GM18517 (cell line): ENCODE measurements around the gene FBXL13.
"Not testable (repeated sequence)": the region's sequence is repeated elsewhere in the genome, so short reads cannot be mapped to it uniquely, and the experiment has no call there.

Experiments
- ATAC-seq: cut with Tn5 transposase; IDR thresholded peaks from one replicate; pipeline ENCODE4 v1.9.1; 2021; ENCODE audit warnings: mild to moderate bottlenecking, moderate library complexity; ENCODE audit not compliant: unreplicated experiment

The FBXL13 gene

DNA sequence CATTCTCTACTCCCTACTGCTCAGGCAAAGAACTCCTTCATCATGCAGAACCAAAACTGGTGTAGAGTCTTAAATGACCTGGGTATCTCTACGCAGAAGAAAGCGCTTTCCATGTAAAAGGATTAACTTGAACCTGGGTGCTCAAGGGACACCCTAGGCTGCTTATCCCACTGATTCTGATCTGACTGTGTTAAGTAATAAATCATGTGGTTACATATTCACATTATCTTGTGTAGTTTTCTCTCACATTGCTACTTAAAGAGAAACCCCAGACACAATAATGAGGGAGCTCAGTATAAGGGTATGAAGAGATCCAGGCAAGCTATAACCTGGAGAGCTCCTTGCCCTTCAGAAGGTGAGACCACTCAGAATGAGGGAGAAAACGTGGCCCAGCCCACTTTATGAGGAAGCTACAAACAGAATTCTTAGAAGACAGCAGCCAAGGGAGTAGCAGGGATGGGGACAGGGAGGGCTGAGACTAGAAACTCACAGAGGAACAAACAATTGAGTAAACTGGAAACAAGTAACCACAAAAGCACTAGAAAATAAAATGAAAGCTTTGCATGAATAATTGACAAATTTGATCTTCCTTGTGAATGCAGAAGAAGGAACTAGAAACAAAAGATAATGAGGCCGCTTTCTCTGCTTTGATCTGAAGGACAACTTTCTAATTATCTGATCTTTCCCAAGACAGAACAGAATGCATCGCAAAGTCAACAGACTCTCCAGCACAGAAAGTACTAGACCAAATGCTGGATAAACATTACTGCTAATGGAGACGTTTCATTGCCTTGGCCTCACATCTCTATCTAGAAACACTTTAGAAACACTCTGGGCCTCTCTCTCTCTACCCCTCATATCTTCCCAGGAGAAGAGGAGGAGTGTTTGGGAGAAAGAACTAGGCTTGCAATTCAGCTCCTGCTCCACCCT lies 85.7 kb downstream of the FBXL13 start:
- no peak for ATAC-seq

DNA sequence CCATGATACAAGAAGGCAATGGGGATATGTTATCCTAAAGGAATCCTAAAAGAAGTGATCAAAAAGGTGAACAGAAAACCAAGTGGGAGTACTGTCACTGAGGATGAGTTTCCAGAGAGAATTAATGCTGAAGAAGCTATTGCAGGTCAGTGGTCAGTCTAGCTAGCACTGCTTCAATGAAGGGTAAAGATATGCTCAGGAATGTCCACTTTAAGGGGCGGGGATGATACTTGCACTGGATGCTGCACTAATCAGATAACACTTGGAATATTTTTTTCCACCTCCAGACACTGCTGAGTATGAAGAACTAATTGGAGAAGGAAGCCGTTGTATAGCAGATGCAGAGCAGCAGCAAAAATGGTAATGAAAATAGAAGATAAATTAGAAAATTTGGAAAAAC lies 86.5 kb downstream of the FBXL13 start:
- no peak for ATAC-seq

DNA sequence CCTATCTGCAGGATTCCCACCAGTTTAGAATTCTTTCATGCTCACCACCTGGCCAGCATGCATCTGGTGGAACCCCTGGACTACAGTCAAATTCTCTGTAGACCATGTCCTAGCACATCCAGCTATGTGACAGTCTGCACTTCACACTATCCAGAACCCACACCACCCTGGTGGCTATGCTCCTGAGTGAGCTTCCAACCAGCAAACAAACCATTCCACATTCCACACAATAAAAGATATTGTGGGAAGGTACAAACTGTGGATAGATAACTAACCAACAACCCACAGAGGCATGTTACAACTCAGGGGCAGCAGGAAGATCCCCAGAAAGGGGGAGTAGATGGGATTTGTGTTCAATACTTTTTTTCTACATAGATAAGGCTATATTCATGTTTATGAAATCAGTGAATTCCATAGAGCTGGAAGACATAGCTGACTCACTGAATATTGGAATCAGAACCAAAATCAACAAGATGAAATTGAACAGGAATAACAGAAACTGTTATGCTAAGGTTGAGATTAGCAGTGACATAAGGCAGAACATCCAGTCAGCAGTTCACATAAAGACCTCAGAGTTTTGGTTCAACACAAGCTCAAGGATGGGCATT lies 89.3 kb downstream of the FBXL13 start:
- no peak for ATAC-seq

DNA sequence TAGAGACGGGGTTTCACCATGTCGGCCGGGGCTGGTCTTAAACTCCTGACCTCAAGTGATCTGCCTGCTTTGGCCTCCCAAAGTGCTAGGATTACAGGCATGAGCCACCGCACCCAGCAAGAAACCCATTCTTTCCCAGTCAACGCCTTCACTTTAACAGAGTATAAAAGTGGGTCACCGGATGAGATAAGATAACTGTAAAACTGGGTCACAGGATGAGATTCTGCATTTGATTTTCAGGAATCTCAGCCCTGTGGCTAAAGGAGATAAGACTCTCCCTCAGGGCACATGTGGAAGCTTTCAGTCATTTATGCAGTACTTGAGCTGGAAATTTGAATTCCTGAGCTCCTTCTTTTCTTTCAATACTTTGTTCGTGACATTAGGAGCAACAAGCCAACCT lies 91.0 kb downstream of the FBXL13 start:
- no peak for ATAC-seq

DNA sequence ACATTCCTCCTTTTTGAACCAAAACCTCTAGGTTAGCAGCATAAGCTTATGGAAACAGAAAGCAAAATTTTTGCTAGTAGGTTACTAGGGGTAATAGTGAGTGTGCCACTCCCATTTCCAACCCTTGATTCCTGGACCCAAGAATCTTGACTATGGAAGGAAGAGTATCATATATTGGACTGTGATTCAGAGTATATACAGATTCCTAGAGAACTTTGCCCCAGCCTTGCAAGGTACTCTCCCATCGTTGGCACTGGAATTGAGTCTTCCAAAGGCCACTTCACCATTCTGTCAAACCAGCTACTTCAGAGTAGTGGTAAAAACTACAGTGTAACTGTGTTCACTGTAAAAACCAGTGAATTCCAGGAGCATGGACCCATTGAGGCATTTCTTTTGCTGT lies 92.4 kb downstream of the FBXL13 start:
- ATAC-seq: no peak

DNA sequence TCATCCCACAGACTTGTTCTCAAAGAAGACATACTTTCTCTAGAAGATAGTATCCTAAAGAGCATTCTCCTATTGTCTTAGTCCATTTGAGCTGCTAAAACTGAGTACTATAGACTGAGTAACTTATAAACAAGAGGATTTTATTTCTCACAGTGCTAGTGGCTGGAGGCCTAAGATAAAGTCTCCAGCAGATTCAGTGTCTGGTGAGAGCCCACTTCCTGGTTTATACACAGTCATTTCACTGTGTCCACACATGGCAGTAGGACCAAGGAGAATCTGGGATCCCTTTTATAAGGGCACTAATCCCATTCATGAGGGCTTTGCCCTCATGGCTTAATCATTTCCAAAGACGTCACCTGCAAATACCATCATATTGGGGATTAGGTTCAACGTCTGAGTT lies 93.1 kb downstream of the FBXL13 start:
- ATAC-seq: no peak

DNA sequence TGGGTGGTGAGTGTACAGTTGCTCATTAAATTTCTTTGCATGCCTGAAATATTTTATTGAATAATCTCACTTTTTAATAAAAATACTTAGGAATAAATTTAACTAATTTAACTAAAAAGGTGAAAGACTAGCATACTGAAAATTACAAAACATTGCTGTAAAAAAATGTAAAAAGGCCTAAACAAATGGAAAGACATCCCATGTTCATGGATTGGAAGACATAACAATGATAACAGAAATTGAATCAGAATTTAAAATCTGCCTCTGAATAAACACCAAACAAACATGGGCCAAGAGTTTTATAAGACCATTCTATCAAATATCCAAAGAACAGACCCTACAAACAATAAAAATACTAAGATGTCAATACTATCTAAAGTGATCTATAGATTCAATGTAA lies 94.9 kb downstream of the FBXL13 start:
- ATAC-seq: no peak

DNA sequence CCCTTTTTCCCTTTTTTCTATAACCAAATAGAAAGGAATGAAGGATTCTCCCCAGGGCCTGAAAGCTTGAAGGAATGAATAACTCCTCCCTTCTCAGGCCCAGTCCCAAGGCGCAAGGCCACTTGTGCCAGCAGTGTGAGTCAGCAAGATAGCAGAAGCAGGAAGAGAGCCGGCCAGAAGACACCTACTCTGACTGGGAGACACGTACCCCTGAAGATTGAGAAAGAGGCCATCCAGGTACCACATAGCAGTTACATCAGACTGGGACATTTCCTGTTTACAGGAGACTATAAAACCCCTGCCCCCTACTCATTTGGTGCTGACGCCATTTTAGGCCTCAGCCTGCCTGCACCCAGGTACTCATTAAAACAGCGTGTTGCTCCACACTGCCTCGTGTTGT lies 96.3 kb downstream of the FBXL13 start:
- ATAC-seq: no peak

DNA sequence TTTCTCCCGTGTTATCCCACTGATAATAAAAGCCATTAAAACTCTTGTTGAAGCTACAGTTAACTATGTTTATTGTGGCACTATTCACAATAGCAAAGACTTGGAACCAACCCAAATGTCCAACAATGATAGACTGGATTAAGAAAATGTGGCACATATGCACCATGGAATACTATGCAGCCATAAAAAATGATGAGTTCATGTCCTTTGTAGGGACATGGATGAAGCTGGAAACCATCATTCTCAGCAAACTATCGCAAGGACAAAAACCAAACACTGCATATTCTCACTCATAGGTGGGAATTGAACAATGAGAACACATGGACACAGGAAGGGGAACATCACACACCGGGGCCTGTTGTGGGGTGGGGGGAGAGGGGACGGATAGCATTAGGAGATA lies 97.0 kb downstream of the FBXL13 start:
- ATAC-seq: not testable (repeated sequence)

DNA sequence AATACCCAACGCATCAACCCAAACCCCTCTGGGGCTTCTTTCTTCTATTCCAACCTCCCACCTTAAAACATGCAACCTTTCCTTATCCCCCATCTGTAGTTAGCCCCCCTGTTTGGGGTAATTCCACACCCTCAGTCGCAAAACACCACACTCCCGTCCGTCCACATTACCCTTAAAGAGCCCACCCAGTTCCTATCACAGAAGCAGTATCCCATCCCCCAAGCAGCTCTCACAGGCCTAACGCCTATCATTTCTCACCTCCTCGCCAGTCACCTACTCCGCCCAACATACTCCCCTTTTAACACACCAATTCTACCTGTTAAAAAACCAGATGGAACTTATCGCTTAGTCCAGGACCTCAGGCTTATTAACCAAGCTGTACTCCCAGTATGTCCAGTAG lies 98.1 kb downstream of the FBXL13 start:
- ATAC-seq: no peak

DNA sequence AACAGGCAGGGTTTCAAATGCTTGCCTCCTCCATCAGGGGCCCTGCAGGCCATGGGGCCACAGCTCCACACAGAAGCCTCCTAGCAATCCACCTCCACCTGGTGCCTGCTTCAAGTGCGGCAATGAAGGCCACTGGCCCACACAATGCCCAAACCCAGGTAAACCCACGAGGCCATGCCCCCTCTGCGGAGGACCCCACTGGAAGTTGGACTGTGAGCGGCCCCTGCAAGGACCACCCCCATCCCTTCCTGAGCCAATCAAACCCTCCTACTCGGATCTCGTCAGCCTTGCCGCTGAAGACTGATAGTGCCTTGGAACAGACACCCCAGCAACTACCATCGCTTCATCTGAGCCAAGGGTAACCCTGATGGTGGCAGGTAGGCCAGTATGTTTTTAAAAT lies 98.7 kb downstream of the FBXL13 start:
- no peak for ATAC-seq

DNA sequence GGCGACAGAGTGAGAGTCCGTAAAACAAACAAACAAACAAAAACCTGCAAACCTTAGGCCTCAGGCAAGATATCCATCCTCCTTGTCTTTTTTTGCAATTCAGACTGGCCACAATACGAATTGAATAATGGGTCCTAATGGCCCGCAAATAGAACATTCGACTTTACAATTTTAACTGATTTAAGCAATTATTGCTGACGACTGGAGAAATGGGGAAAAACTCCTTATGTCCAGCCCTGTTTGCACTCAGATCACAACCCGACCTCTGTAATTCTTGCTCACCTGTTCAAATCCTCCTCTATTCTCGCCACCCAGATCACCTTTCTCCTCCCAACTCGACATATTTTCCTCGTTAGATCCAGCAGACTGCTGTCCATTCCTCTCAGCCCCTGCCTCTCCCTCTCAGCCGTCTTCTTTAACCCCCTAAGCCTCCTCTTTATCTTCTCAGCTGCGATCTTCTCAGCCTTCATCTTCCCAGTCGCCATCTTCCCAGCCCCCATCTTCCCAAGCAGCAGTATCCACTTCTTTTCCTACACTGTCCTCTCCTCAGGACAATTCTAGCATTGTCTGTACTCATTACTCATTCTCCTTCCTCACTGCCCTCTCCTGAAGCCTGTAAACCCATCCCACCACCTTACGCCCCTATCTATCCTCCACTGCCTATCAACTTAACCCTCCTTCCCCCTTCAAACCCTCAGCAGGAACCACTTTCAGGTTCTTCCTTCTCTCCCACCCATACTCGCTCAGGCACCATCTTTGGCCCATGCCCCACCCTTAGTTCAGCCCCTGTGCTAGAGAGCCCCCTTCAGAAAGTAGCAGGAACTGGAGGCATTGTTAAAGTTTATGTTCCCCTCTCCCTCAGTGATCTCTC lies 100.0 kb downstream of the FBXL13 start:
- no peak for ATAC-seq

DNA sequence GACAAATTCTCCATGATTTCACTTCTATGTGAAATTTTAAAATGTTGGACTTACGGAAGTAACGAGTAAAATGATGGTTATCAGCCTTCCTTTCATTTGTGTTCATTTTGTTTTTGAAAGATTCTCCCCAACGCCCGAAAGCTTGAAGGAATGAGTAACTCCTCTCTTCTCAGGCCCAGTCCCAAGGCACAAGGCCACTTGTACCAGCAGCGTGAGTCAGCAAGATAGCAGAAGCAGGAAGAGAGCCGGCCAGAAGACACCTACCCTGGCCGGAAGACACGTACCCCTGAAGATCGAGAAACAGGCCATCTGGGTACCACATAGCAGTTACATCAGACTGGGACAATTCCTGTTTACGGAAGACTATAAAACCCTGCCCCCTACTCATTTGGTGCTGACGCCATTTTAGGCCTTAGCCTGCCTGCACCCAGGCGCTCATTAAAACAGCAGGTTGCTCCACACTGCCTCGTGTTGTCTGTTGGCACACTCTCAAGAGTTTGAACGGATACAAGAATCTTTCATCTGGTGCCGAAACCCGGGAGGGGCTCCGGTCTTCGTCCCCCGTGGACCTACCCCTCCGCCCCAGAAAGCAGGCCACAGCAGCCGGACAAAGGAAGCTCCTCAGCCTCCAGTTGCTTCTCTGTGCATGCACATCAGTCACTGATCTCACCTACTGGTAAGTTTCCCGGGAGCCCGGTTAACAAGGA lies 101.3 kb downstream of the FBXL13 start:
- ATAC-seq: no peak

DNA sequence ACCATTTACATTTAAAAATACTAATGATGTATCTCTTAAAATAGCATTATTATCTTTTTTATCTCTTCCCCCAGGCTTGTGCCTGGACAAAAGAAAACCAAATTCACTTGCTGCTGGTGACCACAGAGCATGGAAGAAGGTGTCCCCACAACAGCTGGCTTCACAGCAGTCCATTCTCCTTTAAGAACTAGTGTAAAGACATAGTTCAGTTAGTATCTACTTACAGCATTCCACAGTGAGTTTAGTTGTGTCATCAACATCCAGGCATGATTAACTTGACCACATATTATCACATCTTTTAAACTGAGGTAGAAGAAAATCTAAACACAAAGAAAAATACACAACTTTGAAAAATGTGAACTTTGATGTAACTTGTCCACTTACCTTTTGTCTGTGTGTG lies 106.8 kb downstream of the FBXL13 start:
- no peak for ATAC-seq

DNA sequence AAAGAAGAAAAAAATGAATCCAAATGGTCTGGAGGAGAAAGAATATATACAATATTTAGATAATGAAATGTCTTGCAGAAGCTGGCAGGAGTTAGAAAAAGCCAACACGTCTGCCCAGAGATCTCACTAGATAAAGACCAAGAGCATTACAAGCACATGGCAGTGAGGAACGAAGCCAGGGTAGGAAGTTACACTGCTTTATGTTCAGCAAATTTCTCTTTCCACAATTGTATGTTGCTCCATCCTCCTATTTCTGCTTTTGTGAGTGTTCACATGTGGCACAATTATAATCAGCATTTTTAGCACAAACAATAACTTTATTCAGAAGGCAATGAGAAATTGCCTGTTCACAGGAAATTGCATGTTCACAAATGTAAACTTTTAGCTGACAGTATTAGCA lies 108.1 kb downstream of the FBXL13 start:
- ATAC-seq: no peak

DNA sequence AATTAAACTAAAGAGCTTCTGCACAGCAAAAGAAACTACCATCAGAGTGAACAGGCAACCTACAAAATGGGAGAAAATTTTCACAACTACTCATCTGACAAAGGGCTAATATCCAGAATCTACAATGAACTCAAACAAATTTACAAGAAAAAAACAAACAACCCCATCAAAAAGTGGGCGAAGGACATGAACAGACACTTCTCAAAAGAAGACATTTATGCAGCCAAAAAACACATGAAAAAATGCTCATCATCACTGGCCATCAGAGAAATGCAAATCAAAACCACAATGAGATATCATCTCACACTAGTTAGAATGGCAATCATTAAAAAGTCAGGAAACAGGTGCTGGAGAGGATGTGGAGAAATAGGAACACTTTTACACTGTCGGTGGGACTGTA lies 112.6 kb downstream of the FBXL13 start:
- ATAC-seq: not testable (repeated sequence)

DNA sequence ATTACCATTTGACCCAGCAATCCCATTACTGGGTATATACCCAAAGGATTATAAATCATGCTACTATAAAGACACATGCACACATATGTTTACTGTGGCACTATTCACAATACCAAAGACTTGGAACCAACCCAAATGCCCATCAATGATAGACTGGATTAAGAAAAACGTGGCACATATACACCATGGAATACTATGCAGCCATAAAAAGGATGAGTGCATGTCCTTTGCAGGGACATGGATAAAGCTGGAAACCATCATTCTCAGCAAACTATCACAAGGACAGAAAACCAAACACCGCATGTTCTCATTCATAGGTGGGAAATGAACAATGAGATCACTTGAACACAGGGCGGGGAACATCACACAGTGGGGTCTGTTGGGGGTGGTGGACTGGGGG lies 116.6 kb downstream of the FBXL13 start:
- ATAC-seq: not testable (repeated sequence)

DNA sequence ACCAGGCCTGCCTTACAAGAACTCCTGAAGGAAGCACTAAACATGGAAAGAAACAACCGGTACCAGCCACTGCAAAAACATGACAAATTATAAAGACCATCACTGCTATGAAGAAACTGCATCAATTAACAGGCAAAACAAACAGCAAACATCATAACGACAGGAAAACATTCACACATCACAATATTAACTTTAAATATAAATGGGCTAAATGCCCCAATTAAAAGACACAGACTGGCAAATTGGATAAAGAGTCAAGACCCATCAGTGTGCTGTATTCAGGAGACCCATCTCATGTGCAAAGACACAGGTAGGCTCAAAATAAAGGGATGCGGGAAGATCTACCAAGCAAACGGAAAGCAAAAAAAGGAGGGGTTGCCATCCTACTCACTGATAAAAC lies 120.2 kb downstream of the FBXL13 start:
- not testable (repeated sequence) for ATAC-seq

DNA sequence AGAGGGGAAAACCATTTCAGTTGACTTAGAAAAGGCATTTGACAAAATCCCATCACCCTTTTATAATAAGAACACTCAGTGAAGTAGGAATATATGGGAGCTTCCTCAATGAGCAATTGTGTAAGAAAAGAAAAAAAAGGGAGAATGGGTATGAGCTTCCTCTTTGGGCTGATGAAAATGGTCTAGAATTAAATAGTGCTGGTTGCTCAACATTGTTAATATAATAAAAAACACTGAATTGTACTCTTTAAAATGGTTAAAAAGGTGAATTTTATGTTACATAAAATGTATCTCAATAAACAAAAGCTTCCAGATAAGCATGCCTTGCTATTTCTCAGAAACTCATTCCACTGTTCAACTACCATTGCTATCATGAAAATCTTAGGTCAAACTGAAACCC lies 121.2 kb downstream of the FBXL13 start:
- no peak for ATAC-seq

DNA sequence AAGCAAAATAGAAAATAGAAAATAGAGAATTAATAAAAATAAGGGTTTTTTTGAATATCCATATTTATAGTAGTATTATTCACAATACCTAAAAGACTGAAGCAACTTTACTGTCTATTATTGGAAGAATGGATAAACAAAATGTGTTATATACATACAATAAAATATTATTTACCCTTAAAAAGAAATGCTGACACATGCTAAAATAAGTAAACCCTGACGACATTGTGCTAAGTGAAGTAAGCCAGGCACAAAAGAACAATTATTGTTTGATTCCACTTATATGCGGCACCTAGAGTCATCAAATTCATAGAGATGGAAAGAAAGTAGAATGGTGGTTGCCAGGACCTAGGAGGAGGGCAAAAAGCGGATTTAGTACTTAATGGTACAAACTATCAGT lies 122.8 kb downstream of the FBXL13 start:
- ATAC-seq: no peak

DNA sequence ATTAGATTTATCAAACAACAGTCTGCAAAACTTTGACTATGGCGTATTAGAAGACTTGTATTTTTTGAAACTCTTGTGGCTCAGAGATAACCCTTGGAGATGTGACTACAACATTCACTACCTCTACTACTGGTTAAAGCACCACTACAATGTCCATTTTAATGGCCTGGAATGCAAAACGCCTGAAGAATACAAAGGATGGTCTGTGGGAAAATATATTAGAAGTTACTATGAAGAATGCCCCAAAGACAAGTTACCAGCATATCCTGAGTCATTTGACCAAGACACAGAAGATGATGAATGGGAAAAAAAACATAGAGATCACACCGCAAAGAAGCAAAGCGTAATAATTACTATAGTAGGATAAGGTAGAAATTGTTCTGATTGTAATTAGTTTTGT lies 130.4 kb downstream of the FBXL13 start:
- ATAC-seq: no peak
